ENCODE measurements around the gene FMC1. TPM values are rescaled to one million over a fixed set of nuclear protein-coding genes. Genes with fewer than 3 reads are reported as not detected.
"Not testable (repeated sequence)": the region's sequence is repeated elsewhere in the genome, so short reads cannot be mapped to it uniquely, and the experiment has no call there.

Gene FMC1
- total RNA-seq, 2 donors from 2014 or later: 7.9 to 11.4 TPM

DNA sequence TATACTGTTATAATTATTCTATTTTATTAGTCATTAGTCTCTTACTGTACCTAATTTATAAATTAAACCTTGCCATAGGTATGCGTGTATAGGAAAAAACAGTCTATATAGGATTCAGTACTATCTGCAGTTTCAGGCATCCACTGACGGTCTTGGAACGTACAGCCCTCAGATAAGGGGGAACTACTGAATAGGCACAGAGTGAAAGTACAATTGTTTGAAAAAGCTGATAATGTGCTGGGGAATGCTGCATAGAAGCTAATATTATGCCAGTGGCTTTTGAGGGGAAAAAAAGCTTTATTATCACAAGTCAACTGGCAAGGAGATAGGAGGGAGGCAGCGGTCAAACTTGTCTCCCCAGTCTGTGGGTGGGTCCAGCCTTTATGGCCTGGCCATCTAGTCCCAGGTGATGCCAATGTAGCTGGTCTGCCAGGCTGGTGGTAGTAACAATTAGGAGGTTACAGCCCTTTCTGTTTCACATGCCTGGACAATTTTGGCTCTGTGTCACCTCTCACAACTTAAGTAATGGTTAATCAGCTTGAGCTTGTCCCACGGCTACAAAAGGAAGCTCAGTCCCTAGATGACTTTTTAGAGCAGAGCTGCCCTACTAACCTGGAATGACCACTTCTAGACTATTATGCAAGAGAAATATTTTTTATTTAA is 8.3 kb upstream of the FMC1 start:
- no peak for ATAC-seq (ENCODE audit: insufficient number of reproducible peaks, low FRiP score, low read depth)
- TF ChIP-seq, protein P1, sequence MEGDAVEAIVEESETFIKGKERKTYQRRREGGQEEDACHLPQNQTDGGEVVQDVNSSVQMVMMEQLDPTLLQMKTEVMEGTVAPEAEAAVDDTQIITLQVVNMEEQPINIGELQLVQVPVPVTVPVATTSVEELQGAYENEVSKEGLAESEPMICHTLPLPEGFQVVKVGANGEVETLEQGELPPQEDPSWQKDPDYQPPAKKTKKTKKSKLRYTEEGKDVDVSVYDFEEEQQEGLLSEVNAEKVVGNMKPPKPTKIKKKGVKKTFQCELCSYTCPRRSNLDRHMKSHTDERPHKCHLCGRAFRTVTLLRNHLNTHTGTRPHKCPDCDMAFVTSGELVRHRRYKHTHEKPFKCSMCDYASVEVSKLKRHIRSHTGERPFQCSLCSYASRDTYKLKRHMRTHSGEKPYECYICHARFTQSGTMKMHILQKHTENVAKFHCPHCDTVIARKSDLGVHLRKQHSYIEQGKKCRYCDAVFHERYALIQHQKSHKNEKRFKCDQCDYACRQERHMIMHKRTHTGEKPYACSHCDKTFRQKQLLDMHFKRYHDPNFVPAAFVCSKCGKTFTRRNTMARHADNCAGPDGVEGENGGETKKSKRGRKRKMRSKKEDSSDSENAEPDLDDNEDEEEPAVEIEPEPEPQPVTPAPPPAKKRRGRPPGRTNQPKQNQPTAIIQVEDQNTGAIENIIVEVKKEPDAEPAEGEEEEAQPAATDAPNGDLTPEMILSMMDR (IDR thresholded peaks at IDR 0.05): no peak
- DNase-seq (ENCODE audit: low spot score): no peak
- no peaks in the 10 kb centered on the region for H3K9me3 ChIP-seq
- no peaks in the 10 kb centered on the region for H3K36me3 ChIP-seq
- no peak overlapping the region for H3K27ac ChIP-seq
- no peaks in the 10 kb centered on the region for H3K27me3 ChIP-seq (replicated peaks; ENCODE audit: insufficient read depth)
- no peak overlapping the region for H3K4me3 ChIP-seq
- no peaks in the 10 kb centered on the region for H3K4me1 ChIP-seq (ENCODE audit: control insufficient read depth in 1 of 2, low read depth in 2 of 2)

DNA sequence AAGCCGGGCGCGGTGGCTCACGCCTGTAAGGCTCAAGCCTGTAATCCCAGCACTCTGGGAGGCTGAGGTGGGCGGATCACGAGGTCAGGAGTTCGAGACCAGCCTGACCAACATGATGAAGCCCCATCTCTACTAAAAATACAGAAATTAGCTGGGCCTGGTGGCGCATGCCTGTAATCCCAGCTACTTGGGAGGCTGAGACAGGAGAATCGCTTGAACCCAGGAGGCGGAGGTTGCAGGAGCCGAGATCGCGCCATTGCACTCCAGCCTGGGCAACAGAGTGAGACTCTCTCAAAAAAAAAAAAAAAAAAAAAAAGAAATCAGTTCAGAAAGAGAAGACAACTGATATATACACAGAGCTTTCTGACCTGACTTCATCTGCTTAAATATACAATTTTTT is 7.7 kb upstream of the FMC1 start:
- H3K4me1 ChIP-seq (ENCODE audit: control insufficient read depth in 1 of 2, low read depth in 2 of 2); H3K36me3 ChIP-seq; H3K4me3 ChIP-seq; DNase-seq (ENCODE audit: low spot score); H3K9me3 ChIP-seq; ATAC-seq (ENCODE audit: insufficient number of reproducible peaks, low FRiP score, low read depth); H3K27ac ChIP-seq; H3K27me3 ChIP-seq (replicated peaks; ENCODE audit: insufficient read depth): not testable (repeated sequence)

DNA sequence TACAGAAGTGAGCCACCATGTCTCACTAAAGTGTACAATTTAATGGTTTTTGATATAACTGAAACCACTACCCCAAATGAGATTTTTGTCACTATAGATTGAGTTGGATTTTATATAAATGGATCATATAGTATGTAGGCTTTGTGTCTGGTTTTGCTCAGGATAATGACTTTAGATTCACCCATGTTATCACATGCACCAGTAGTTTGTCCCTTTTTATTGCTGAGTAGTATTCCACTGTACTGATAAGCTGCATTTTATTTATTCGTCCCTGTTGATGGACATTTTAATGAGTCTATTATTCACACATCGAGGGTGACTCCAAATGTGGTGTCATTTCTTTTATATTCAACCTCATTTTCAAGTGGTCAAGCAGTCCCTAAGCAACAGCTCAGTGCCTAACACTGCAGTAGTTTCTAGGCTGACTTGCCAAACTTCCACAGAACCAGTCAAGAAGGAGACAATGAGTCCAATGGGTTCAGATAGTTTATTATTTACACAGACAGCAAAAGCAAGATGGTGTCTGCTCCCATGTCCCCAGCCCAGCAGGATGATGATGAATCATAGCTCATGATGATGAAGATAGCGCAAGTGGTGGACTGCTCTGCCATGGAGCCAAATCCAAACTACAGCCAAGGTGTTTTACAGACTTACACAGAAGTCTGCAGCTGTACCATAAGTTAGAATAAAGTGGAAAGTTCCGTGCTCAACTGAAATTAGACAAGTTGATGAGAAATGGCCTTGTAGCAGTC is 6.6 kb upstream of the FMC1 start:
- Histone ChIP-seq H3K27me3 (replicated peaks; ENCODE audit: insufficient read depth) (no peaks in the 10 kb centered on the region), H3K27ac (no peak overlapping the region), H3K36me3 (no peaks in the 10 kb centered on the region), H3K4me3 (no peak overlapping the region), H3K4me1 (ENCODE audit: control insufficient read depth in 1 of 2, low read depth in 2 of 2) (no peaks in the 10 kb centered on the region), H3K9me3 (no peaks in the 10 kb centered on the region)
- ATAC-seq (ENCODE audit: insufficient number of reproducible peaks, low FRiP score, low read depth) (no peak), DNase-seq (ENCODE audit: low spot score) (no peak)
- TF ChIP-seq, protein P1 (IDR thresholded peaks at IDR 0.05): no peak

DNA sequence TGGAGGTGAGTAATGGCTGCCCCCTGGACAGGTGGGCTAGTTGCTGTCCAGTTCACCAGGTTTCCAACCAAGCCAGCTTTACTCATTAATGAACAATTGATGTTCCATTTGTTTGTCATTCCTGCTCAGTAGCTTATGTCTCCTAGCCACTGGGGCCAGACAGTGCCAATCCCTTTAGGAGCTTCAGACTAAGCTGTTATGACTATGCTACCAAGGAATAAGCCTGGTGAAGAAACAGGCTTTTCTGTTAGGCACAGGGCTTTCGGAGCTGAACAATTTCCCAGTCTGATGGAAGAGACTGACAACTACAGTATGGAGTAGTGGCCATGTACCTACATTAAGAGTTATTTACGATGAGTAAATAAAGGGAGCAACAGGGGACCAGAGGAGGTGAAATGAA is 2.1 kb upstream of the FMC1 start:
- no peaks in the 10 kb centered on the region for H3K9me3 ChIP-seq

DNA sequence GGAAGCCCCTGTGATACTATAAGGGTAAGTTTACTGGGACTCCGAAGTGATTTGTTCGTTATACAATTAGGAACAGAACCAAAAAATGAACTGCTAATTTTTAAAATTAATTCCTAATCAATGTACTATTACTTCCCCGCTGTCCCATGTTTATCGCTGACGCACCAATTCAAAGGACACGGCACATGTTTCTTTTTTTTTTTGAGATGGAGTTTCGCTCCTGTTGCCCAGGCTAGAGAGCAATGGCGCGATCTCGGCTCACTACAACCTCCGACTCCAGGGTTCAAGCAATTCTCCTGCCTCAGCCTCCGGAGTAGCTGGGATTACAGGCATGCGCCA is 1.5 kb upstream of the FMC1 start:
- ATAC-seq (ENCODE audit: insufficient number of reproducible peaks, low FRiP score, low read depth) (no peak), DNase-seq (ENCODE audit: low spot score) (no peak)
- TF ChIP-seq, protein P1 (IDR thresholded peaks at IDR 0.05): no peak
- H3K4me3 ChIP-seq: peak overlapping the region; percentile 83
- no peaks in the 10 kb centered on the region for H3K9me3 ChIP-seq
- no peaks in the 10 kb centered on the region for H3K27me3 ChIP-seq (replicated peaks; ENCODE audit: insufficient read depth)
- no peaks in the 10 kb centered on the region for H3K36me3 ChIP-seq
- H3K4me1 ChIP-seq (ENCODE audit: control insufficient read depth in 1 of 2, low read depth in 2 of 2): peaks cover 6 to 14% of the 10 kb centered on the region in 2 donors
- H3K27ac ChIP-seq: peak overlapping the region; percentile 97 to 100

More for the DNA sequence above, 2.1 kb upstream of the FMC1 start:
- ATAC-seq (ENCODE audit: insufficient number of reproducible peaks, low FRiP score, low read depth): no peak
- Histone ChIP-seq H3K27me3 (replicated peaks; ENCODE audit: insufficient read depth) (no peaks in the 10 kb centered on the region), H3K4me3 (no peak overlapping the region), H3K27ac (no peak overlapping the region), H3K36me3 (no peaks in the 10 kb centered on the region), H3K4me1 (ENCODE audit: control insufficient read depth in 1 of 2, low read depth in 2 of 2) (peaks cover 6 to 14% of the 10 kb centered on the region in 2 donors)
- DNase-seq (ENCODE audit: low spot score): no peak
- TF ChIP-seq, protein P1 (IDR thresholded peaks at IDR 0.05): no peak

All from thoracic aorta (tissue), 2 donors.